GM23338 (cell line): ENCODE measurements around the gene HECTD2. TPM values are rescaled to one million over a fixed set of nuclear protein-coding genes. Genes with fewer than 3 reads are reported as not detected.

Experiments used
- ATAC-seq: fragments of 200-7000 bp; cut with Tn5 transposase; 3 replicates; pipeline ENCODE4 v1.9.1; 2020
- DNase-seq: peaks from one replicate; pipeline ENCODE4 v3.0.0-alpha.2; 2015; ENCODE audit warnings: low spot score
- H2AFZ ChIP-seq: fragments of 200-600 bp; sonication (generic); 2 replicates; pipeline ENCODE4 v1.8.0; 2016; ENCODE audit warnings: antibody characterized with exemption, mild to moderate bottlenecking, moderate library complexity
- H3F3A ChIP-seq: fragments of 200-600 bp; sonication (generic); replicated peaks from 2 replicates; pipeline ENCODE4 v1.8.0; 2017; ENCODE audit warnings: antibody characterized with exemption, mixed run types, low read depth
- H3K27ac ChIP-seq: fragments of 200-600 bp; sonication (generic); 2 replicates; pipeline ENCODE4 v1.6.1; 2016; ENCODE audit warnings: low read depth
- H3K27me3 ChIP-seq: fragments of 200-600 bp; sonication (generic); 2 replicates; pipeline ENCODE4 v1.8.0; 2016; ENCODE audit warnings: mild to moderate bottlenecking, mixed run types, moderate library complexity; ENCODE audit not compliant: insufficient read depth
- H3K36me3 ChIP-seq: fragments of 200-600 bp; sonication (generic); 2 replicates; pipeline ENCODE4 v1.8.0; 2016; ENCODE audit warnings: mild to moderate bottlenecking; ENCODE audit not compliant: insufficient read depth
- H3K4me1 ChIP-seq: fragments of 200-600 bp; sonication (generic); 2 replicates; pipeline ENCODE4 v1.8.0; 2016; ENCODE audit warnings: mild to moderate bottlenecking, moderate library complexity; ENCODE audit not compliant: insufficient read depth
- H3K4me2 ChIP-seq: fragments of 200-600 bp; sonication (generic); 2 replicates; pipeline ENCODE4 v1.7.1; 2017; ENCODE audit warnings: mixed run types
- H3K4me3 ChIP-seq: fragments of 200-600 bp; sonication (generic); 2 replicates; pipeline ENCODE4 v1.6.1; 2016; ENCODE audit warnings: mixed run types
- H3K79me2 ChIP-seq: fragments of 200-600 bp; sonication (generic); replicated peaks from 2 replicates; pipeline ENCODE4 v1.8.0; 2017; ENCODE audit warnings: mild to moderate bottlenecking; ENCODE audit not compliant: insufficient read depth
- H3K9me2 ChIP-seq: fragments of 200-600 bp; sonication (generic); 2 replicates; pipeline ENCODE4 v1.8.0; 2017; ENCODE audit not compliant: insufficient read depth
- H4K20me1 ChIP-seq: fragments of 200-600 bp; sonication (generic); replicated peaks from 2 replicates; pipeline ENCODE4 v1.8.0; 2017; ENCODE audit warnings: mild to moderate bottlenecking; ENCODE audit not compliant: insufficient read depth
- H3K27ac Mint-ChIP-seq: 2 replicates; pipeline ENCODE4 v1.8.0; 2020; ENCODE audit warnings: inconsistent platforms, mild to moderate bottlenecking, moderate library complexity, mixed read lengths
- H3K27me3 Mint-ChIP-seq: 3 replicates; pipeline ENCODE4 v1.8.0; 2022; ENCODE audit warnings: low read depth, mild to moderate bottlenecking, moderate library complexity, mixed read lengths, inconsistent platforms; ENCODE audit not compliant: insufficient read depth, poor library complexity
- H3K36me3 Mint-ChIP-seq: 3 replicates; pipeline ENCODE4 v1.8.0; 2021; ENCODE audit warnings: low read depth, mild to moderate bottlenecking, inconsistent platforms, moderate library complexity, mixed read lengths
- H3K4me1 Mint-ChIP-seq: 3 replicates; pipeline ENCODE4 v1.8.0; 2020; ENCODE audit warnings: mild to moderate bottlenecking, inconsistent platforms, mixed read lengths
- H3K4me3 Mint-ChIP-seq: 3 replicates; pipeline ENCODE4 v1.8.0; 2021; ENCODE audit warnings: moderate library complexity, mild to moderate bottlenecking, inconsistent platforms, mixed read lengths
- H3K9me3 Mint-ChIP-seq: 3 replicates; pipeline ENCODE4 v1.8.0; 2020; ENCODE audit warnings: moderate library complexity, mild to moderate bottlenecking, inconsistent platforms, mixed read lengths
- CREB1 ChIP-seq: fragments of 250-450 bp; sonication (Bioruptor Pico); IDR thresholded peaks from 2 replicates; pipeline ENCODE4 v1.5.0; 2020; ENCODE audit warnings: low read depth, mild to moderate bottlenecking, moderate library complexity
- CTCF ChIP-seq, 2 experiments: fragments of 200-600 bp in 1 of 2; sonication (generic) in 1 of 2; conservative IDR thresholded peaks; 2 replicates each; pipeline versions ENCODE4 v1.5.1 to v1.6.1; 2016 to 2017; ENCODE audit warnings: antibody characterized with exemption in 2 of 2, low read depth in 2 of 2, mild to moderate bottlenecking in 2 of 2, moderate library complexity in 1 of 2
- EZH2 ChIP-seq: fragments of 200-600 bp; sonication (generic); IDR thresholded peaks from one replicate; pipeline ENCODE4 v1.8.0; 2017; ENCODE audit warnings: antibody characterized with exemption, mild to moderate bottlenecking, low read depth; ENCODE audit not compliant: unreplicated experiment
- ZNF462 ChIP-seq: fragments of 250-450 bp; sonication (Bioruptor Pico); IDR thresholded peaks from 2 replicates; pipeline ENCODE4 v1.5.0; 2020; ENCODE audit warnings: mild to moderate bottlenecking, moderate library complexity
- polyA plus RNA-seq: library from polyadenylated mRNA; unstranded; fragments of >200 nt; fragmentation: Nextera tagmentation; extraction: Ambion mirVana; gene quantifications from 2 replicates; pipeline ENCODE4 v1.2.1, GENCODE V29; 2016
- total RNA-seq: library from RNA; depleted of rRNA; stranded (reverse); fragments of >200 nt; shearing (Covaris generic); gene quantifications from 2 replicates; pipeline ENCODE4 v1.2.3, GENCODE V29; 2014

HECTD2 gene
- total and polyA plus RNA-seq, 2 experiments from 2014 or later = 8.5 to 14.4 TPM

DNA sequence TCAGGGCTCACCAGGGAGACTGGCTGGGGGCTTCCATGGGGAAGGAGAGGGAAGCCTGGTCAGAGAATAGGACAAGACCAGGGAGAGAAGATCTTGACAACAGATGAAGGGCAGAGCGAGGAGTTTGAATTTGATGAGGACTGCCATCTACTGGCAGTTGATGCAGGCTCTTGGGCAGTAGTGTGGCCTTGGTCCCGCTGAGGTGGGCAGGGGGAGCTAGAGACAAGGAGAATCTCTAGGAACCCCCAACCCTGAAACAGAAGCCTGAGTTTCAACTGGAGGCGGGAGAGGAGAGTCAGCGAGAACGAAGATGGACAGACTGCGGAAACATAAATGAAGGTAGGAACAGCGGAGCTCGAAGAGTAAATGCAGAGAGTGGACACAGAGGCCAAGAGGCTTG, 141.7 kb downstream of the HECTD2 start (continued):
- TF ChIP-seq ZNF462 (CRISPR knock-in tag) (peak; percentile 57; the same call in 1 of the 2 replicates), EZH2 (no peak)

DNA sequence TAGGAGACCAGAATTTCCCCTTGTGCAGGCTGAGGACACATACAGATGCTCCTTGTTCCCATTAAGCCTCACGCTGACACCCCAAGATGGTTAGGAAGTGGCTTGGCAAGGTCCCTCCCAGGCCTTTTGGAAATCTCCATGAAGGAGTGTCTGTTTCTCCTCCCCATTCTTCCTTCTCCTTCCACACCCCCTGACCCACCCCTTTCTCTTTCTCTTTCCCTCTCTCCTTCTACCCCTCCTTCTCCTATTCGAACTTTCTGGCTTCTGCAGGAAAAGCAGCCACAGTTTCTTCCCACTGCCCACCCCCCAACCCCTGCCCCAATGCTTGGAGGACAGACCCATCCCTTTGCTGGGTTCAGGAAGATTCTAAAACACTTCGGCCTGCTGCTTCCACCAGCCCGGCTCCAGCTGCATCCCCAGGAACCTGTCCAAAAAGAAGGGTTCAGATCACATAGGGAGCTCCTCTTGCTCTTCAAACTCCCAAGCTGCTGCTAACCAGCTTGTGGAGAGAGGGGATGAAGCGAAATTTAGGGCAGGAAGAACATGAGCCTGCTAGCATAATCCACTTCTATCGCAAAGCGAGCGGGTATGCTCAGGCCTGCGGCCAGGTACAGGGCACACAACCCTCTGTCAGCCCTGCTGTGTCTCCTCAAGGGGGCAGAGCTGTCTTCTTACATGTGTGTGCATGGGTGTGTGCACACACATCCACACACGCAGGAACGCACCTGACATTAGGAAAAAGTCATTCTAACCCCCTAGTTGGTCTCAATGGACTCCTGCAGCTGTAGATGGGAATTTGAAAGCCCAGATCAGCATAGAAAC, 142.3 kb downstream of the HECTD2 start:
- no peak overlapping the region for H3K27ac Mint-ChIP-seq
- peak overlapping the region; percentile 89 for H2AFZ ChIP-seq
- 0 out of 2 replicates have a peak overlapping the region, but pooled peaks have one; percentile 3 for H3K4me2 ChIP-seq

More for the DNA sequence above, 142.3 kb downstream of the HECTD2 start:
- Histone ChIP-seq H3K9me2 (0 out of 2 replicates have a peak, but pooled peaks cover 3% of the 10 kb centered on the region), H3K79me2 (no peaks in the 10 kb centered on the region), H3K36me3 (no peaks in the 10 kb centered on the region), H3K27ac (no peak overlapping the region), H3K27me3 (no peaks in the 10 kb centered on the region), H3K4me3 (no peak overlapping the region), H3F3A (no peaks in the 10 kb centered on the region), H3K4me1 (no peaks in the 10 kb centered on the region; the same call in 1 of the 2 replicates), H4K20me1 (no peaks in the 10 kb centered on the region)
- Mint-ChIP-seq H3K4me3 (no peak overlapping the region), H3K27me3 (peaks cover 6% of the 10 kb centered on the region), H3K9me3 (no peaks in the 10 kb centered on the region), H3K36me3 (no peaks in the 10 kb centered on the region), H3K4me1 (peaks cover 6% of the 10 kb centered on the region; the same call in 2 of the 3 replicates)
- TF ChIP-seq CREB1 (CRISPR knock-in tag) (no peak), CTCF (conservative IDR thresholded peaks at IDR 0.05; ENCODE audit: low read depth in 2 of 2) (peak; percentile 50 to 66)
- ATAC-seq (peak; percentile 81), DNase-seq (peak; percentile 50)
